C4-2B (cell line): ENCODE data around the gene CABLES1.

ENCODE experiments used
- CTCF ChIP-seq: fragments of 450-650 bp; conservative IDR thresholded peaks from 2 replicates; pipeline ENCODE4 v1.5.1; 2017; ENCODE audit warnings: mild to moderate bottlenecking
- ZFX ChIP-seq: fragments of 450-650 bp; IDR thresholded peaks from 2 replicates; pipeline ENCODE4 v1.6.1; 2017

GRCh38 chr18:23283916-23284430 is 148.7 kb downstream of the CABLES1 start:
- TF ChIP-seq CTCF = no peak
- TF ChIP-seq ZFX = no peak
